Osteocyte (in vitro differentiated cells): ENCODE measurements around the gene WSCD1. TPM values are rescaled to one million over a fixed set of nuclear protein-coding genes. Genes with fewer than 3 reads are reported as not detected.

ENCODE experiments used
- DNase-seq: peaks from one replicate; pipeline ENCODE4 v3.0.0; 2021; ENCODE audit warnings: mixed read lengths; ENCODE audit not compliant: unreplicated experiment; ENCODE audit errors: extremely low spot score
- H3K27ac Mint-ChIP-seq: one replicate; pipeline ENCODE4 v1.8.0; 2021; ENCODE audit warnings: mild to moderate bottlenecking, mixed read lengths; ENCODE audit not compliant: unreplicated experiment
- H3K27me3 Mint-ChIP-seq: one replicate; pipeline ENCODE4 v1.8.0; 2021; ENCODE audit warnings: mixed read lengths; ENCODE audit not compliant: unreplicated experiment
- H3K36me3 Mint-ChIP-seq: one replicate; pipeline ENCODE4 v1.8.0; 2021; ENCODE audit warnings: mixed read lengths; ENCODE audit not compliant: unreplicated experiment
- H3K4me1 Mint-ChIP-seq: one replicate; pipeline ENCODE4 v1.8.0; 2021; ENCODE audit warnings: mixed read lengths; ENCODE audit not compliant: unreplicated experiment
- H3K4me3 Mint-ChIP-seq: one replicate; pipeline ENCODE4 v1.8.0; 2021; ENCODE audit warnings: mild to moderate bottlenecking, moderate library complexity, mixed read lengths; ENCODE audit not compliant: unreplicated experiment
- H3K9me3 Mint-ChIP-seq: one replicate; pipeline ENCODE4 v1.8.0; 2021; ENCODE audit warnings: mixed read lengths; ENCODE audit not compliant: unreplicated experiment
- CTCF ChIP-seq: fragments of 200-600 bp; sonication (generic); IDR thresholded peaks from 2 replicates; pipeline ENCODE4 v1.5.0; 2021; ENCODE audit warnings: antibody characterized with exemption, mild to moderate bottlenecking, moderate library complexity
- total RNA-seq: library from RNA; stranded (reverse); gene quantifications from 2 replicates; pipeline ENCODE4 v1.2.1, GENCODE V29; 2021

The WSCD1 gene
- total RNA-seq, 1 donor from 2014 or later: 3.8 TPM

- no peak overlapping the region for H3K27ac Mint-ChIP-seq
- H3K9me3 Mint-ChIP-seq: no peaks in the 10 kb centered on the region
- H3K4me3 Mint-ChIP-seq: no peak overlapping the region
- no peaks in the 10 kb centered on the region for H3K36me3 Mint-ChIP-seq
- no peak for TF ChIP-seq CTCF
- no peaks in the 10 kb centered on the region for H3K27me3 Mint-ChIP-seq
- H3K4me1 Mint-ChIP-seq: no peaks in the 10 kb centered on the region
- DNase-seq: no peak
Measured at GRCh38 chr17:6090253-6090652, 20.1 kb downstream of the WSCD1 start.

GRCh38 chr17:6092182-6092902 lies 22.2 kb downstream of the WSCD1 start:
- Mint-ChIP-seq H3K9me3 (no peaks in the 10 kb centered on the region), H3K36me3 (no peaks in the 10 kb centered on the region), H3K4me1 (no peaks in the 10 kb centered on the region), H3K4me3 (no peak overlapping the region), H3K27ac (no peak overlapping the region), H3K27me3 (no peaks in the 10 kb centered on the region)
- TF ChIP-seq CTCF: no peak
- DNase-seq: no peak

- Mint-ChIP-seq H3K4me3 (no peak overlapping the region), H3K27me3 (no peaks in the 10 kb centered on the region), H3K9me3 (no peaks in the 10 kb centered on the region), H3K4me1 (no peaks in the 10 kb centered on the region), H3K27ac (no peak overlapping the region), H3K36me3 (no peaks in the 10 kb centered on the region)
- no peak for TF ChIP-seq CTCF
- no peak for DNase-seq
Measured at GRCh38 chr17:6092903-6093468, 22.8 kb downstream of the WSCD1 start.

GRCh38 chr17:6094453-6094852 lies 24.3 kb downstream of the WSCD1 start:
- no peaks in the 10 kb centered on the region for H3K36me3 Mint-ChIP-seq
- H3K27me3 Mint-ChIP-seq: no peaks in the 10 kb centered on the region
- H3K4me1 Mint-ChIP-seq: no peaks in the 10 kb centered on the region
- H3K9me3 Mint-ChIP-seq: no peaks in the 10 kb centered on the region
- no peak for DNase-seq
- H3K27ac Mint-ChIP-seq: no peak overlapping the region
- no peak overlapping the region for H3K4me3 Mint-ChIP-seq
- no peak for TF ChIP-seq CTCF

- DNase-seq: no peak
- Mint-ChIP-seq H3K27ac (no peak overlapping the region), H3K27me3 (no peaks in the 10 kb centered on the region), H3K4me1 (no peaks in the 10 kb centered on the region), H3K36me3 (no peaks in the 10 kb centered on the region), H3K4me3 (no peak overlapping the region), H3K9me3 (no peaks in the 10 kb centered on the region)
- no peak for TF ChIP-seq CTCF
Measured at GRCh38 chr17:6094926-6095325, 24.7 kb downstream of the WSCD1 start.
